DOHH2 (cell line): ENCODE results near the gene FOXK1.

ENCODE experiments used
- CTCF ChIP-seq: fragments of 200-600 bp; sonication (generic); IDR thresholded peaks from one replicate; pipeline ENCODE4 v1.5.1; 2014; ENCODE audit warnings: antibody characterized with exemption, mild to moderate bottlenecking, low read depth, low read length; ENCODE audit not compliant: poor library complexity, severe bottlenecking
- EZH2phosphoT487 ChIP-seq: fragments of 200-600 bp; sonication (generic); IDR thresholded peaks from 2 replicates; pipeline ENCODE4 v1.6.1; 2017; ENCODE audit warnings: borderline replicate concordance, mild to moderate bottlenecking, antibody characterized with exemption, low read length, moderate library complexity, mixed read lengths

DNA sequence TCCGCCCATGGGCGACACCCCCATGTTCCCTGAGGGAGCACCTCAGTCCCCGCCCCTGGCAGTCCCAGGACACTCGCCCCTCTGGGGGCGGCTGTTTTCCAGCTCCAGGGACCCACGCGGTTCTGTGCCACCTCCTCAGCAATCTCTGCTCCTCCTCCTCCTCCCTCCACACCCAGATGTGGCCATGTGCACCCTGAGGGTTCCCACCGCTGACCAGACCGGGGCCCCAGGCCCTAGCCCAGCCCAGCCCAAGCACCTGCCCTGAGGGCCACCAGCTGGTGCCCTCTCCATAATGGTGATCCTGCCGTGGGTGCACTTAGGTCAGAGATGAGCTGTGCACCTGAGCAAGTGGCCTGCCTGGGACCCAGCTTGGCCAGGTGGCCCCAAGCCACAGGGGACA lies 118.4 kb downstream of the FOXK1 start:
- TF ChIP-seq CTCF (no peak), EZH2phosphoT487 (no peak)
